HepG2 (cell line): Measurements from ENCODE around the gene DUS1L. TPM values are rescaled to one million over a fixed set of nuclear protein-coding genes. Genes with fewer than 3 reads are reported as not detected.

ENCODE experiments used
- ATF2 ChIP-seq: sonication (generic); formaldehyde crosslinking; IDR thresholded peaks from 2 replicates; pipeline ENCODE4 v1.4.0; 2020; ENCODE audit warnings: missing genetic modification reagents
- CHCHD3 ChIP-seq: sonication (generic); formaldehyde crosslinking; IDR thresholded peaks from 2 replicates; pipeline ENCODE4 v1.8.0; 2022; ENCODE audit warnings: mild to moderate bottlenecking, missing genetic modification reagents, moderate library complexity
- FOXA1 ChIP-seq, 2 experiments: fragments of 450-650 bp in 1 of 2; sonication (generic) in 1 of 2; formaldehyde crosslinking in 1 of 2; IDR thresholded peaks; 2 replicates each; pipeline versions ENCODE4 v1.4.0 to v1.6.1; 2016 to 2020; ENCODE audit warnings: missing genetic modification reagents in 1 of 2
- FOXA3 ChIP-seq: IDR thresholded peaks from 2 replicates; pipeline ENCODE4 v1.6.1; 2016; ENCODE audit warnings: missing genetic modification reagents, missing compliant biosample characterization
- GATA4 ChIP-seq: sonication (generic); IDR thresholded peaks from 2 replicates; pipeline ENCODE4 v1.6.1; 2016; ENCODE audit warnings: antibody characterized with exemption, low read depth, borderline replicate concordance
- GMEB1 ChIP-seq: sonication (generic); formaldehyde crosslinking; IDR thresholded peaks from 2 replicates; pipeline ENCODE4 v1.5.1; 2020; ENCODE audit warnings: missing genetic modification reagents, mild to moderate bottlenecking, borderline replicate concordance
- HDAC6 ChIP-seq: fragments of 200-600 bp; sonication (generic); IDR thresholded peaks from 2 replicates; pipeline ENCODE4 v1.7.0; 2017; ENCODE audit warnings: mild to moderate bottlenecking, antibody characterized with exemption, low read length, low read depth
- HNRNPL ChIP-seq: fragments of 200-400 bp; formaldehyde crosslinking; IDR thresholded peaks from 2 replicates; pipeline ENCODE4 v1.6.1; 2017; ENCODE audit warnings: mild to moderate bottlenecking, low read depth, low read length
- HNRNPLL ChIP-seq: fragments of 200-400 bp; formaldehyde crosslinking; IDR thresholded peaks from 2 replicates; pipeline ENCODE4 v1.6.1; 2017; ENCODE audit warnings: mild to moderate bottlenecking, low read depth, low read length; ENCODE audit not compliant: poor library complexity, severe bottlenecking
- HOXA5 ChIP-seq: sonication (generic); formaldehyde crosslinking; IDR thresholded peaks from 2 replicates; pipeline ENCODE4 v1.4.0; 2020; ENCODE audit warnings: missing genetic modification reagents
- KMT2B ChIP-seq: IDR thresholded peaks from 2 replicates; pipeline ENCODE4 v1.6.1; 2016; ENCODE audit warnings: missing genetic modification reagents, missing compliant biosample characterization
- MTA3 ChIP-seq: sonication (generic); formaldehyde crosslinking; IDR thresholded peaks from 2 replicates; pipeline ENCODE4 v1.4.0; 2020; ENCODE audit warnings: missing genetic modification reagents
- MXD1 ChIP-seq: sonication (generic); formaldehyde crosslinking; IDR thresholded peaks from 2 replicates; pipeline ENCODE4 v1.4.0; 2020; ENCODE audit warnings: mild to moderate bottlenecking, missing genetic modification reagents
- NFE2L1 ChIP-seq: sonication (generic); formaldehyde crosslinking; IDR thresholded peaks from 2 replicates; pipeline ENCODE4 v1.4.0; 2020; ENCODE audit warnings: missing genetic modification reagents, mild to moderate bottlenecking, borderline replicate concordance
- NFKB2 ChIP-seq: sonication (generic); formaldehyde crosslinking; IDR thresholded peaks from 2 replicates; pipeline ENCODE4 v1.4.0; 2020; ENCODE audit warnings: missing genetic modification reagents, borderline replicate concordance
- TOE1 ChIP-seq: sonication (generic); formaldehyde crosslinking; IDR thresholded peaks from 2 replicates; pipeline ENCODE4 v1.4.0; 2020; ENCODE audit warnings: mild to moderate bottlenecking, missing genetic modification reagents
- TOPORS ChIP-seq: sonication (generic); formaldehyde crosslinking; IDR thresholded peaks from 2 replicates; pipeline ENCODE4 v1.8.0; 2023; ENCODE audit warnings: mild to moderate bottlenecking, missing genetic modification reagents
- ZBTB33 ChIP-seq: sonication (generic); formaldehyde crosslinking; IDR thresholded peaks from 2 replicates; pipeline ENCODE4 v1.4.0; 2020; ENCODE audit warnings: missing genetic modification reagents
- ZBTB8A ChIP-seq: sonication (generic); formaldehyde crosslinking; IDR thresholded peaks from 2 replicates; pipeline ENCODE4 v1.4.0; 2020; ENCODE audit warnings: mild to moderate bottlenecking, low read depth, missing genetic modification reagents, borderline replicate concordance
- ZFP36L2 ChIP-seq: sonication (generic); formaldehyde crosslinking; IDR thresholded peaks from 2 replicates; pipeline ENCODE4 v1.4.0; 2020; ENCODE audit warnings: missing genetic modification reagents
- ZNF143 ChIP-seq: sonication (generic); formaldehyde crosslinking; IDR thresholded peaks from 2 replicates; pipeline ENCODE4 v1.4.0; 2020; ENCODE audit warnings: missing genetic modification reagents
- ZNF256 ChIP-seq: sonication (generic); formaldehyde crosslinking; conservative IDR thresholded peaks from 2 replicates; pipeline ENCODE4 v1.4.0; 2020; ENCODE audit warnings: missing genetic modification reagents
- ZNF335 ChIP-seq: sonication (generic); formaldehyde crosslinking; IDR thresholded peaks from 2 replicates; pipeline ENCODE4 v1.4.0; 2020; ENCODE audit warnings: missing genetic modification reagents
- ZNF501 ChIP-seq: sonication (generic); formaldehyde crosslinking; IDR thresholded peaks from 2 replicates; pipeline ENCODE4 v1.5.1; 2020; ENCODE audit warnings: mild to moderate bottlenecking, moderate library complexity, missing genetic modification reagents
- ZNF768 ChIP-seq: sonication (generic); formaldehyde crosslinking; IDR thresholded peaks from 2 replicates; pipeline ENCODE4 v1.4.0; 2020; ENCODE audit warnings: missing genetic modification reagents
- ZNF850 ChIP-seq: sonication (generic); formaldehyde crosslinking; conservative IDR thresholded peaks from 2 replicates; pipeline ENCODE4 v1.9.0; 2021; ENCODE audit warnings: mild to moderate bottlenecking, missing genetic modification reagents
- polyA plus RNA-seq, 8 experiments: library from polyadenylated mRNA; depleted of rRNA in 3 of 8; stranded (reverse) in 7 of 8; unstranded in 1 of 8; fragments of >200 nt; fragmentation: Illumina TruSeq in 4 of 8; extraction: Trizol in 4 of 8; gene quantifications; 2 replicates each; pipeline versions ENCODE4 v1.2.1 to v1.2.3, GENCODE V29; 2011 to 2016; ENCODE audit warnings: low read depth in 4 of 8, missing spikeins in 1 of 8, mixed read lengths in 1 of 8; ENCODE audit not compliant: insufficient read depth in 1 of 8
- total RNA-seq, 5 experiments: library from RNA; depleted of rRNA; stranded (reverse); fragments of >200 nt; fragmentation: Illumina TruSeq; extraction: Trizol; gene quantifications; 2 replicates each; pipeline ENCODE4 v1.2.3, GENCODE V29; 2016; ENCODE audit warnings: low read depth in 1 of 5

DUS1L gene
- total and polyA plus RNA-seq, 2 of the 13 experiments (the other 11 are each of a cell fraction or from before 2014, with no cell fraction given), result 81.0 to 109 TPM

- TF ChIP-seq HOXA5 (CRISPR knock-in tag), result no peak
- no peak for TF ChIP-seq ZBTB33 (CRISPR knock-in tag)
- no peak for TF ChIP-seq TOE1 (CRISPR knock-in tag)
- TF ChIP-seq ZFP36L2 (CRISPR knock-in tag), result no peak
- no peak for TF ChIP-seq ATF2 (CRISPR knock-in tag)
- 0 out of 2 replicates have a peak, but pooled peaks have one; percentile 86 for TF ChIP-seq CHCHD3 (CRISPR knock-in tag)
- TF ChIP-seq ZNF501, result peak; percentile 56; the same call in 1 of the 2 replicates
- 0 out of 2 replicates have a peak, but pooled peaks have one; percentile 8 for TF ChIP-seq ZNF335
- peak; percentile 6; the same call in 1 of the 2 replicates for TF ChIP-seq MXD1 (CRISPR knock-in tag)
- TF ChIP-seq HNRNPLL, result peak; percentile 16
- 0 out of 2 replicates have a peak, but pooled peaks have one; percentile 18 for TF ChIP-seq GMEB1
- no peak for TF ChIP-seq HDAC6
- no peak for TF ChIP-seq TOPORS (CRISPR knock-in tag)
- no peak for TF ChIP-seq GATA4
- TF ChIP-seq ZNF143, result no peak
- peak; percentile 90; the same call in 1 of the 2 replicates for TF ChIP-seq HNRNPL
- no peak for TF ChIP-seq KMT2B
- no peak for TF ChIP-seq MTA3 (CRISPR knock-in tag)
- TF ChIP-seq ZNF768 (CRISPR knock-in tag), result no peak; the same call in 1 of the 2 replicates
- 0 out of 2 replicates have a peak, but pooled peaks have one; percentile 38 for TF ChIP-seq NFE2L1
- no peak for TF ChIP-seq FOXA1 (IDR thresholded peaks at IDR 0.05)
- no peak for TF ChIP-seq FOXA1 (CRISPR knock-in tag; IDR thresholded peaks at IDR 0.05)
- no peak for TF ChIP-seq ZBTB8A (CRISPR knock-in tag)
- TF ChIP-seq NFKB2 (CRISPR knock-in tag), result no peak
- no peak for TF ChIP-seq ZNF850 (CRISPR knock-in tag)
- TF ChIP-seq FOXA3 (CRISPR knock-in tag), result no peak
- no peak for TF ChIP-seq ZNF256 (CRISPR knock-in tag)
These were observed 15.3 kb downstream of the DUS1L start (continued) for GRCh38 chr17:82050152-82050760.
